H1 (cell line): ENCODE measurements around the gene SND1. TPM values are rescaled to one million over a fixed set of nuclear protein-coding genes. Genes with fewer than 3 reads are reported as not detected.

ENCODE experiments used
- CHD7 ChIP-seq: fragments of 300-600 bp; sonication (generic); IDR thresholded peaks from 2 replicates; pipeline ENCODE4 v1.7.1; 2012; ENCODE audit warnings: low read length, moderate library complexity, mild to moderate bottlenecking, inconsistent platforms; ENCODE audit not compliant: insufficient replicate concordance
- SIX5 ChIP-seq: IDR thresholded peaks from 2 replicates; pipeline ENCODE4 v1.6.1; 2011; ENCODE audit warnings: mild to moderate bottlenecking, low read depth, low read length
- SP1 ChIP-seq: IDR thresholded peaks from 2 replicates; pipeline ENCODE4 v1.6.1; 2011; ENCODE audit warnings: low read depth, low read length
- polyA plus RNA-seq, 7 experiments: library from polyadenylated mRNA; depleted of rRNA in 3 of 7; stranded (reverse) in 5 of 7; unstranded in 2 of 7; fragments of >200 nt in 5 of 7; fragments of 200-250 nt in 2 of 7; gene quantifications; 1 replicate in 5 of 7; 2 replicates in 1 of 7; 4 replicates in 1 of 7; pipeline versions ENCODE4 v1.2.1 to v1.2.3, GENCODE V29; 2011 to 2013; ENCODE audit warnings: missing spikeins in 2 of 7, mixed read lengths in 2 of 7
- total RNA-seq: library from RNA; stranded (reverse); fragmentation: NEBNext Ultra II Directional; extraction: Animal tissue kit (Norgen Biotek cat#: 25700); gene quantifications from 2 replicates; pipeline ENCODE4 v1.2.1, GENCODE V29; 2021

Gene SND1
- total and polyA plus RNA-seq, 2 of the 8 experiments (the other 6 are each of a cell fraction or from before 2014, with no cell fraction given) = 122 to 290 TPM

- TF ChIP-seq CHD7 (no peak), SP1 (no peak), SIX5 (no peak)
These were observed 458.8 kb downstream of the SND1 start (continued) for GRCh38 chr7:128110641-128111364.
